IPS-18c (cell line): ENCODE measurements around the gene PPAN.

Experiments
- H3K4me3 ChIP-seq: 2 replicates; pipeline ENCODE4 v1.7.0; 2013; ENCODE audit warnings: low read depth, mild to moderate bottlenecking, low read length, moderate library complexity; ENCODE audit not compliant: insufficient read depth
- H3K9me3 ChIP-seq: one replicate; pipeline ENCODE4 v1.6.1; 2013; ENCODE audit warnings: mild to moderate bottlenecking, low read length, moderate library complexity; ENCODE audit not compliant: control insufficient read depth, insufficient read depth

Gene PPAN

GRCh38 chr19:10124429-10124828, 18.3 kb downstream of the PPAN start:
- Histone ChIP-seq H3K4me3 (no peak overlapping the region), H3K9me3 (no peaks in the 10 kb centered on the region)

- Histone ChIP-seq H3K9me3 (no peaks in the 10 kb centered on the region), H3K4me3 (no peak overlapping the region)
Measured at GRCh38 chr19:10126213-10126639, 20.1 kb downstream of the PPAN start.

GRCh38 chr19:10132905-10133304, 26.7 kb downstream of the PPAN start:
- H3K4me3 ChIP-seq, result no peak overlapping the region
- no peaks in the 10 kb centered on the region for H3K9me3 ChIP-seq

- H3K4me3 ChIP-seq, result no peak overlapping the region
Measured at GRCh38 chr19:10133596-10133995, 27.4 kb downstream of the PPAN start.

GRCh38 chr19:10134040-10134439, 27.9 kb downstream of the PPAN start:
- Histone ChIP-seq H3K4me3 (no peak overlapping the region), H3K9me3 (no peaks in the 10 kb centered on the region)

More at GRCh38 chr19:10133596-10133995, 27.4 kb downstream of the PPAN start:
- no peaks in the 10 kb centered on the region for H3K9me3 ChIP-seq

GRCh38 chr19:10135551-10136334, 29.6 kb downstream of the PPAN start:
- no peak overlapping the region for H3K4me3 ChIP-seq
- no peaks in the 10 kb centered on the region for H3K9me3 ChIP-seq

- no peaks in the 10 kb centered on the region for H3K9me3 ChIP-seq
- no peak overlapping the region for H3K4me3 ChIP-seq
Measured at GRCh38 chr19:10136936-10137335, 30.8 kb downstream of the PPAN start.

- Histone ChIP-seq H3K4me3 (no peak overlapping the region), H3K9me3 (no peaks in the 10 kb centered on the region)
Measured at GRCh38 chr19:10137751-10138682, 31.9 kb downstream of the PPAN start.

- no peak overlapping the region for H3K4me3 ChIP-seq
- no peaks in the 10 kb centered on the region for H3K9me3 ChIP-seq
Measured at GRCh38 chr19:10138879-10139795, 33.0 kb downstream of the PPAN start.

GRCh38 chr19:10139952-10140351, 33.8 kb downstream of the PPAN start:
- Histone ChIP-seq H3K9me3 (no peaks in the 10 kb centered on the region), H3K4me3 (no peak overlapping the region)

GRCh38 chr19:10141479-10141878, 35.3 kb downstream of the PPAN start:
- H3K4me3 ChIP-seq, result no peak overlapping the region
- no peaks in the 10 kb centered on the region for H3K9me3 ChIP-seq

GRCh38 chr19:10141973-10142372, 35.8 kb downstream of the PPAN start:
- H3K4me3 ChIP-seq, result no peak overlapping the region
- no peaks in the 10 kb centered on the region for H3K9me3 ChIP-seq

- no peaks in the 10 kb centered on the region for H3K9me3 ChIP-seq
- H3K4me3 ChIP-seq, result no peak overlapping the region
Measured at GRCh38 chr19:10142701-10143375, 36.7 kb downstream of the PPAN start.

GRCh38 chr19:10143681-10144080, 37.5 kb downstream of the PPAN start:
- no peaks in the 10 kb centered on the region for H3K9me3 ChIP-seq
- H3K4me3 ChIP-seq, result no peak overlapping the region

GRCh38 chr19:10144361-10144760, 38.2 kb downstream of the PPAN start:
- no peak overlapping the region for H3K4me3 ChIP-seq

GRCh38 chr19:10145031-10145430, 38.9 kb downstream of the PPAN start:
- H3K4me3 ChIP-seq, result no peak overlapping the region
- no peaks in the 10 kb centered on the region for H3K9me3 ChIP-seq

More at GRCh38 chr19:10144361-10144760, 38.2 kb downstream of the PPAN start:
- H3K9me3 ChIP-seq, result no peaks in the 10 kb centered on the region
